A673 (cell line): ENCODE results near the gene ROR1.

Experiments
- EZH2 ChIP-seq: fragments of 200-600 bp; sonication (generic); IDR thresholded peaks from 2 replicates; pipeline ENCODE4 v1.6.1; 2017; ENCODE audit warnings: borderline replicate concordance, low read depth, mild to moderate bottlenecking, mixed read lengths, antibody characterized with exemption, low read length; ENCODE audit not compliant: poor library complexity, severe bottlenecking
- TF ChIP-seq, protein P1 (sequence below): fragments of 300-800, 200-600 bp; sonication (generic); conservative IDR thresholded peaks from 2 replicates; pipeline ENCODE4 v1.5.1; 2017; ENCODE audit warnings: low read depth, mild to moderate bottlenecking, antibody characterized with exemption, low read length, moderate library complexity, mixed read lengths

DNA sequence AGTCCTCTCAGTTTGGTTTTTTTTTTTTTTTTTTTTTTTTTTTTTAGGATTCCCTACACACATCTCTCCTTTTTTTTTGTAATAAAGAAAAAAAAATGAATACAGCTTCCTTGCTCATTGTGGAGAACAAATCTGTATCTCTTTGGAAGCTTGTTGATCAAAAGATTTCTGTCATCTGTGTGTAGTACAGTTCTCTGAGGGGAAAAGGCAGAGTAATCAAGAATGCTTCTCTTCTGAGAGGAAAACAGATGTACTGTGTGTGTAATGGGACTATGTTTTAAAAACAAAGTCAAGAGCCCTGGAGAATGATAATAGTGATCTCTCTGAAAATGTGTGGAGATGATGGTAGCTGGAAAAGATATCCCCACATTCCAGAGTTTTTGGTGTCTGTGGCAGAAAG is 16.5 kb upstream of the ROR1 start:
- TF ChIP-seq EZH2: no peak
- TF ChIP-seq, protein P1, sequence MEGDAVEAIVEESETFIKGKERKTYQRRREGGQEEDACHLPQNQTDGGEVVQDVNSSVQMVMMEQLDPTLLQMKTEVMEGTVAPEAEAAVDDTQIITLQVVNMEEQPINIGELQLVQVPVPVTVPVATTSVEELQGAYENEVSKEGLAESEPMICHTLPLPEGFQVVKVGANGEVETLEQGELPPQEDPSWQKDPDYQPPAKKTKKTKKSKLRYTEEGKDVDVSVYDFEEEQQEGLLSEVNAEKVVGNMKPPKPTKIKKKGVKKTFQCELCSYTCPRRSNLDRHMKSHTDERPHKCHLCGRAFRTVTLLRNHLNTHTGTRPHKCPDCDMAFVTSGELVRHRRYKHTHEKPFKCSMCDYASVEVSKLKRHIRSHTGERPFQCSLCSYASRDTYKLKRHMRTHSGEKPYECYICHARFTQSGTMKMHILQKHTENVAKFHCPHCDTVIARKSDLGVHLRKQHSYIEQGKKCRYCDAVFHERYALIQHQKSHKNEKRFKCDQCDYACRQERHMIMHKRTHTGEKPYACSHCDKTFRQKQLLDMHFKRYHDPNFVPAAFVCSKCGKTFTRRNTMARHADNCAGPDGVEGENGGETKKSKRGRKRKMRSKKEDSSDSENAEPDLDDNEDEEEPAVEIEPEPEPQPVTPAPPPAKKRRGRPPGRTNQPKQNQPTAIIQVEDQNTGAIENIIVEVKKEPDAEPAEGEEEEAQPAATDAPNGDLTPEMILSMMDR: no peak
